HG02678 (cell line): Measurements from ENCODE around the gene BCAR1.
A peak's percentile ranks its signal among the peaks of the same experiment; 100 is the strongest.
"Not testable (repeated sequence)": the region's sequence is repeated elsewhere in the genome, so short reads cannot be mapped to it uniquely, and the experiment has no call there.

Source experiments
- ATAC-seq: cut with Tn5 transposase; IDR thresholded peaks from one replicate; pipeline ENCODE4 v1.9.1; 2021; ENCODE audit warnings: mild to moderate bottlenecking, moderate library complexity; ENCODE audit not compliant: unreplicated experiment

The BCAR1 gene

DNA sequence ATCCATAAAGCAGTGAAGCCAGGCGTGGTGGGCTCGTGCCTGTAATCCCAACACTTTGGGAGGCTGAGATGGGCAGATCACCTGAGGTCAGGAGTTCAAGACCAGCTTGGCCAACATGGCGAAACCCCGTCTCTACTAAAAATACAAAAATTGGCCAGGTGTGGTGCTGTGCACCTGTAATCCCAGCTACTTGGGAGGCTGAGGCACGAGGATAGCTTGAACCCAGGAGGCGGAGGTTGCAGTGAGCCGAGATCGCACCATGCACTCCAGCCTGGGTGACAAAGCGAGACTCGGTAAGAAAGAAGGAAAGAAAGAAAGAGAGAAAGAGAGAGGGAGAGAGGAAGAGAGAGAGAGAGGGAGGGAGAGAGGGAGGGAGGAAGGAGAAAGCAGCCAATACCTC lies 21.2 kb upstream of the BCAR1 start:
- ATAC-seq: not testable (repeated sequence)

DNA sequence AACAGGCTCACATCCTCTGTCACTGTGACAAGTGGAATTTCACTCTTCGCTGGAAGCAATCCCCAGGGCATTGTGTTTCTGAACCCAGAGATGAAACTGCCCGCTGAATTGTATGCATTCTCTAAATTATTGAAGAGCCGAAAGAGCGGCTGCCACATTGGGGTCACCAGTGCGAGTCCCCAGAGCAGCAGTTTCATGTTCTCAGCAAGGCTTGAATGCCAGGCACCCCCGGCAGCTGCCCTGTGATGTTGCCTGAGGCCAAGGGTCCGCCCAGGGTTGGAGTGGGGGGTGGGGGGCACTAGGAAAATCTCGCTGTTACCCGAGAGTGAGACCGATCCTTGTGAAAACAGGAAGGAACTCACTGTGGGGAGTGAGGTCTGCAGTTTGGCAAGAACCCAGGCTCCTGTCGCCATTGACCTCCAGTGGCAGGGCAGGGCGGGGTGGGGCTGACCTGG lies 20.7 kb upstream of the BCAR1 start:
- ATAC-seq: peak; percentile 43

DNA sequence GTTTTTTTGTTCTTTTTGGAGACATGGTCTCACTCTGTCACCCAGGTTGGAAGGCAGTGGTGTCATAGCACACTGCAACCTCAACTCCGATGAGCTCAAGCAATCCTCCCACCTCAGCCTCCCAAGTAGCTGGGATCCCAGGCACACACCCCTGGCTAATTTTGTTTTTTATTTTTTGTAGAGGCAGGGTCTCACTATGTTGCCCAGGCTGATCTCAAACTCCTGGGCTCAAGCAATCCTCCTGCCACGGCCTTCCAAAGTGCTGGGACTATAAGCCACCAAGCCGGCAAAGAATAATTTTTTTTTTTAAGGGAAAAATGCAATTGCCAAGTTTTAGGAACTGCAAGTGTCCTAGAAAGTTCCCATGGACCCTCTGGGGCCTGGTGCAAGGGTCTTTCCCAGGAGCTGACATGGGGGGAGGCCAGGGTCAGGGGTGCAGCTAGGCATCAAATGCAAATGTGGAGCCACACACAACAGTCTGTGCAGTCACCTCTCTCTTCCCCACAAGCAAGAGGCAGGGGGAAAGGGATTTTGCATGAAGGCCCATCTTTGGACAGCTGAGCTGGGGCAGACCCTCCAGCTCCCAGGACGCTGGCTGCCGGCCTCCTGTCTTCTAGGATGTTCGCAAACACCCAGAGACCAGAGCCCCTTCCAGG lies 20.1 kb upstream of the BCAR1 start:
- ATAC-seq: peak; percentile 36

DNA sequence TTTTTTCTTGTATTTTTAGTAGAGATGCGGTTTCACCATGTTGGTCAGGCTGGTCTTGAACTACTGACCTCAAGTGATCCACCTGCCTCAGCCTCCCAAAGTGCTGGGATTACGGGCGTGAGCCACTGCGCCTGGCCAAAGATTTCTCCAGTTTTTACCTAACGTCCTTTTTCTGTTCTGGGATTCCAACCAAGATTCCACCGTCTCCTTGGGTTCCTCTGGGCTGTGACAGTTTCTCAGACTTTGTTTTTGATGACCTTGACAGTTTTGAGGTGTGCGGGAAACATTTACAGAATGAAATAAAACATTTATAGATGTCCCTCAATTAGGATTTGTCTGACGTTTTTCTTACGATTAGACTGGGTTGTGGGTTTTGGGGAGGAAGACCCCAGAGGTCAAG lies 17.9 kb upstream of the BCAR1 start:
- not testable (repeated sequence) for ATAC-seq

DNA sequence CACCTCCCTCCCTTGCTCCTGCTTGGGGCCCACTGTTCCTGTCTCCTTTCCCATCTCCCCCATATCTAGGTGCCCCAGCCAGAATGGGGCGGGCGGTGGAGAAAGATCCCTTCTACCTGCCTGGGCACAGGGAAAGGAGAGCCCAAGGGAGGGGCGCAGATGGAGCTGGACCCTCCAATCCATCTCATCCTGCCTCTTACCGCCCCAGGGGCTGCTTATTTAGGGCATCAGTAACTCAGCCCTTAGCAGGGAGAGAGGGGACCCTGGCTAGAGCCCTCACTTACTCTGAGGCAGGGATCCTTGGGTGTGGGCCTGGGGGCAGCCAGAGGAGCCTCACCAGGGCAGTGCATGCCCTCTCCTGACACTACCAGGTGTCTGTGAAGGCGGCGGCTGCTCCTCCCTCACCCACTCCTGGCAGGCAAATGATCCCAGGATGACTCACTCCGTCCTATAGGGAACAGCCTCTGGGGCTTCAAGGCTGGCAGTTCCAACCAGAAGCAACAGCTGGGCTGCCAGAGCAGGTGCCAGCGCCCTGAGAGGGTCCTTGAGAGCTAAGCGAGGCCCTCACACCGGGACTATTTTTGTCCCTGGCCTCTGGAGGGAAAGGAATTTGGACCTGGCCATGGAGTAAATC lies 16.3 kb upstream of the BCAR1 start:
- no peak for ATAC-seq

DNA sequence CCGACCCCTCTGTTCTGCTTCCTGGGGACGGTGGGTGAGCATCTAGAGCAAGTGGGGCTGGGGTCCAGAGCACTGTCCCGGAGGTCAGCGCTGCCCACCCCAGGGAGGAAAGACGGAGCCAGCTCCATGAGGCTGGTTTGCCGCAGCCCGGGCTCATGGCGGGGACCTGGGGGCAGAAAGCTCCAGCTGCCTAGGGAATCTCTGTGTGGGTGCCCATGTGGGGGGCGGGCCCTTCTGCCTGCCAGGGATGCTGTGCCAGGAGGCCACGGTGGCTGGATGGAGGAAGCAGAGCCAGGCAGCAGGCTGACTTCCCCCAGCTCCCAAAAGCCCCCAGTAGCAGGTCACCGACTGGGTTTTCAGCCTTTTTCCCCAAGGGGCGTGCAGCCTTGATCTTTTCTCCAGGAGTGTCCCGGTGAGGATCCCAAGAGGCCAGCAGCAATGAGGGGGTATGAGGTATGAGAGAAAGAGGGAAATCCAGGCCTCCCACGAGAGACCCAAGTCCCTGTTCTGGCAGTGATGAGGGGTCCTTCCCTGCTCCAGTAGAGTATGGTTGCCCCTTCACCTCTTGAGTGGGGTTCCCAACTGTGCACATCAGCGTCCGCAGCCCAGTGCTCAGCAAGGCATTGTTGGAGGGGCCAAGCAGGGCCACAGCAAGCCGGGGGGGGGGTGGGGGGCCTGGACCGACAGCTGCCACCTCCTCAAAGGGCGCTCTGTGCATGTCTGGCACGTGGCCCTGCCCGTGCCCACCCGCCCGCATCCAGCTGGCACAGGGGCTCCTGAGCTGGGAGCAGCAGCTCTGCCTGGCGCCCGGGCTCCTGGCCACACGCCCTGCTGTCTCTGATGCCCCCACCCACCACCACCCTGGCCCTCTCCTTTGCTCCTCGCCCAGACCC lies 15.6 kb upstream of the BCAR1 start:
- no peak for ATAC-seq

DNA sequence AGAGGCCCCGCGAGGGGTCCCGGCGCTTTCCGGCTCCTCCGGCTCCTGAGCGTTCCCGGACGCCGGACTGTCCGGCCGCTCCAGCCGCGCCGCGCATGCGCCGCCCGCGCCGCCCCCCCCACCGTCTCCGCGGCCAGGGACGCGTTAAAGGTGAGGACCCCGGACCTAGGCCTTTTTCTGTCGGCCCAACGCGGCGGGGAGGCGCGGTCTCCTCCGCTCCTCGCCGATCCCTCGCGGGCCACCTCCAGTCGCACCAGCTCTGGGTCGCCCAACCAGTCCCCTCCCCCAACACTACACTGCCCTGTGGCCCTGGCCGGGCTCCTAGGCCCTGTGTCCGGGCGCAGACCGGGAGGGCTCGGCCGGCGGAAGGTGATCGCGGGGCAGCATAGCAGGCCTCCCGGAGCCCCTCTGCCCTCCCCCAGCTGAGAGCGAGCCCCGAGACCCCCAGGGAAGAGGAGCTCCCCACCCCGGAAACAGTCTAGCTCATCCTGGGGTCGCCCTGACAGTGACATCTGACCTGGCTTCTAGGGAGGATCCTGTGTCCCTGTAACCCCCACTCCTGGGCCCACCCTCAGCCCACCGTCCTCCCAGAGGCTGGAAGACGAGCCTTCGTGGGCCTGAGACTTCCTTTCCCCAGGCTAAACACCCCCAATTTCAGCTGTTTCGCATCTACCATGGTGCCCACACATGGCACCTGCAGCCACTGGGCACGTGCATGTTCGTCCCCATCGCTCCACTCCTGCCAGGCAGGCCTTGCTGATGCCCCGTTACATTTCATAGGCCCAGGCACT lies 14.7 kb upstream of the BCAR1 start:
- ATAC-seq: peak; percentile 69

DNA sequence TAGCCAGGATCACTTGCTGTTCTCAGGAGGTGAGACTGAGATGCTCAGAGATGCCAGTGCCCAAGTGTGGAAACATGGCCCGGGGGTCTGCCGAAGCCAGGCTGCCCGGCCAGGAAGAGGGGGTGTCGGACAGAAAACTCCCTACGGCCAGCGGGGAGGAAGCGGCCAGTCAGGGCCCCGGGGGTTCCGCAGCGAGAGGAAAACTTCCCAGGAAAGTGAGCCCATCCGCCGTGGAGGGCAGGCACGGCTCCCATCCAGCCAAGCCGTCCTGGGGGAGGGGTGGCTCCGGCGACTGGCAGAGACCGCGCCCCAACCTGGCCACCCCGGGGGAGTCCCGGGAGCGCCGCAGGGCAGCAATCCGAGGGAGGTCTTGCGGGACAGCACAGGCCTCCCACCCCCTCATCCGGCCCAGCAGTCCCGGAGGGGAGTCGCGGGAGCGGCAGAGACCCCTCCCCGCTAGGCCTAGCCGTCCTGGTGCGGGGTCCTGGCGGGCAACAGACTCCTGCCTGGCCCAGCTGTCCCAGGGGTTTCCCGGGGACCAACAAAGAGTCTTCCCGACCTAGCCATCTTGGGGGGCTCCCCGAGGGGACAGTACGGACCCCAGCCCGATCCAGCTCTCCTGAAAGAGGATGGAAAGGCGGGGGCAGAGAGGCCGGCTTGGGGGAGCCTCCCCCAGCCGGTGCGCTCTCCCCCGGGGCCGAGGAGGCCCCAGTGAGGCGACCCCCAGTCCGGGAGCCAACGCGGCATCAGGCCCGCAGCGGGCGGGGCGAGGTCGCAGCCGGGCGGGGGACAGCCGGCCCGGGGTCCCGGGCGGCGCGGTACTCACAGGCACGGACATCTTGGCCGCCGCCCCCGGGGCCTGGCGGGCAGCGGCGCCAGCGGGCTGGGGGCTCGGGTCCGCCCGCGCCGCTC lies 13.8 kb upstream of the BCAR1 start:
- ATAC-seq: peak; percentile 25

DNA sequence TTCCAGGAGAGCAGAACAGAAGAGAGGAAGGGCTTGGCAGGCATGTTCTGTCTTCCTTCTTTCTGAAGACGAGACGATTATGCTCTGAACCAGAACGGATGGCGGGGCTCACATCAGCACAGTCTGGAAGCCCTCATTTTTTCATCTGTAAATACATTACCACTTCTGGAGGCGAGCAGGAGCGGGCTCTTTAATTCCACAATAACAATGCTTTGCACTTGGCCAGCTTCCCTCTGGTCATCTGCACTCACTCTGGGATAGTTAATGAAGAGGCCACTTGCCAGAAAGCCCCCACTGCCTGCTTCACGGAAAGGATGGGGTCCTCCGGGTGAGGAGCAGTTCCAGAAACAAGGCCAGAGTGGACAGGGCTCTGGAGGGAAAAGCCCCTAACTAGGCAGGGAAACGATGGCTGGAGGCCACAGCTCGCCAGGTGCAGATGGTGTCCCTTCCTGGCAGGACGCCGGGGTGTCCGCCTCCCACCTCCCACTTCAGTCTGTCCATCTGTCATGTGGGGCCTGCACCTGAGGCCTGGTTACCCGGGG lies 13.1 kb upstream of the BCAR1 start:
- ATAC-seq: no peak

DNA sequence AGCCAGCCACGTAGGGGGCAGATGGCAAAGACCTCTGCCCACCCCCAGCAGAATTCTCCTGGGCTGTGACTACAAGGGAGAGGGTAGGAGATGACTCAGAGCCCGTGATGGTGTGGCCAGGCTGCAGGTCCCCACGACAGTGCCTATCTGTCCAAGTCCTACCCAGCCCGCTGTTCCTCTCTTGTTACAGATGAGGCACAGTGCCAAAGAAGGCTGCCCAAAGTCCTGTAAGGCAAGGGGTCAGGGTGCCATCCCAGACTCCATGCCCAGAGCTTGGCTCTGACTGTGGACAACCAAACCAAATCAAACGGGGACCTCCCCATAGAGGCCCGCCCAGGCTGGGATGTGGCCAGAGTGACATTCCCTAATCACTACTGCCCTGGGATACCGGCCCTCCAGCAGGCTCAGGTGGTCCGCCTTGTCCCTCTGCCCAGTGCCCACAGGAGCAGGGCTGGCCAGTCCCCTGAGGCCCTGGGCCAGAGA lies 12.6 kb upstream of the BCAR1 start:
- ATAC-seq: no peak

DNA sequence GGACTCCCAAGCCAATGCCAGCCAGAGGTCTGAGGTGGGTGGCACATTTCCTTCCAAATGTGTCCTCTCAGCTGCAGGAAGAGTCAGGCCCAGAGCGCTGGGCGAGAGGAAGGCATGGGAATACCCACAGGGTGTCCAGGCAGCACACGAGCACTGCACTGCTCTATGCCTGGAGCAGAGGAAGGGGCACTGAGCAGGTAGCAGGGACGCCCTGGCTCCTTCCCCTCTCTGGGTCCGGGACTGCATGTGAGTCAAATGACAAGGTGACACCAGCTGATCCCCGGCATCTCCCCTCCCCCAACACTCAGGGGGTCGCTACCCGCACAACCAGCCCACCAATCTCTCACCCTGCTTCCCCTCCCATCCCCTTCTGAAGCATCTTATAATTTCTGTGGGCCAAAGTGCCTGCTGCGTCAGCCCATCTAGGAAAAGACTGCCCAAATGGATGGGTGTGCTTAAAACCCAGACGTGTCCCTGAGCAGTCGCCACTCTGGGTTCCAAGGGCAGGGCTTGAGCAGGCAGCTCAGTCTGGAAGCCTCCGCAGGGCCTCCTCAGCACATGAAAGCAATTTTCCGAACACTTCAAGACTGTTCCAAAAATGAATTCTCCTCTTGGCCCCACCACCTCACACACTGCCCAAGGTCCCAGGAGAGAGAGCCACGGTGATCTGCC lies 12.0 kb upstream of the BCAR1 start:
- ATAC-seq: no peak

DNA sequence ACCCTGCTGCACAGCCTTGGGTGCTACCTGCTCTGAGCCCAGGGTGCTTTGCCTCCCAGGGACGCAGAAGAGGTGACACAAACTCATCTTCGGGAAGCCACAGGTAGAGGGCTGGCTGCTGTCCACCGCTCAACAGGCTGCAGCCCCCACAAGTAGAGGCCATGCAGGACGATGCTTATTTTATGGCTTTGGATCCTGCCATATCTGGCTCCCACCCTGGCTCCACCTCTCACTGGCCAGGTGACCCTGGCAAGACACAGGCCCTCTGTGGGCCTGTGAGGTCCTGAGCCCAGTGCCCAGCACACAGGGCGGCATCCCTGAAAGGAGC lies 11.3 kb upstream of the BCAR1 start:
- ATAC-seq: no peak

DNA sequence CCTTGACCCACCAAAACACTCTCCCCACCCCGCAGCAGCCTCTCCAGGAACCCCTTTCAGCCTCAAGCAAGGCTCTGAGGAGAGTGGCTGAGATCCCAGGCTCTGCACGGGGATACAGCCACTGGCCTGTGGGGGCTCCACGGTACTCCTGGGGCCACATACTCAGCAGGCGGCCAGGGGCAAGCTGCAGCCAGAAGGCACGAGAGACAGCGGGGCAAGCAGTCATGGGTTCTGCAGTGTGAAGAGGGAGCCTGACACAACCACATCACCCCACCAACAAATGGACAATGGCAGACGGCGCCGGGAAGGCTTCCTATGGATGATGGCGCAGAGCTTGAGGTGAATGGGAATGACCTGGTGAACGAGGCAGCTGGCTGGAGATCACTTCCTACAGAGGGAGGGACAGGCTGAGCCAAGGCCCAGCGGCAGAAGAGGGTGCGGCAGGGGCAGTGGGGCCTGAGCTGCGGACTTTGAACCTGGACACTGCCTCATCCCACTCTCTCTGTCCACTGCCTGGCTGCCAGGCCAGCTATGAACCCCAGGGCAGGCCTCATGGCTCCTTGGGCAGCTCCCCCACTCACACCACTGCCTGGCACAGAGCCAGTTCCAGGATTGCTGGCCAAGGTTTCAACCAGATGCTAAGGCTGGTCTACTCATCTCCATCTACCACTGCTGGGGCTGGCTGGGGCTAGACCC lies 10.8 kb upstream of the BCAR1 start:
- no peak for ATAC-seq

DNA sequence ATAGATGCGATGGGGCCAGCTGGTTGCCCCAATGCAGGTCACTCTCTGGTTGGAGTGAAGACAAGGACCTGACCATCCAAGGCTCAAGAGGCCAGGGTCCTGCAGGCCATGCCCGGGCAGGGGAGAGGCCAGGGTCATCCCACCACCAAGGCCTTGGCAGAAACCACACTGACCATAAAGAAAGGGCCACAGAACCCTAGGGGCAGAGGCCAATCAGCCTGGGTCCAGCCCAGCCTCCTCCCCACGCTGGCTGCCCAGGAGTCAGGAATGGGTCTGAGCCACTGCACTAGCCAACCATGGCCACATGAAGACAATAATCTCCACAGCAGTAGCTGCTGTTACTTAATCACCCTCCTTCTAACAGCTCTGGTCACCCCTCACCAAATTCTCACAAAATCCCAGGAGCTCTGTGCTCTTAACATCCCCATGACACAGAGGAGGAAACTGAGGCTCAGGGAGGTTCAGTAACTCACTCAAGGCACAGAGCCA lies 10.2 kb upstream of the BCAR1 start:
- no peak for ATAC-seq

DNA sequence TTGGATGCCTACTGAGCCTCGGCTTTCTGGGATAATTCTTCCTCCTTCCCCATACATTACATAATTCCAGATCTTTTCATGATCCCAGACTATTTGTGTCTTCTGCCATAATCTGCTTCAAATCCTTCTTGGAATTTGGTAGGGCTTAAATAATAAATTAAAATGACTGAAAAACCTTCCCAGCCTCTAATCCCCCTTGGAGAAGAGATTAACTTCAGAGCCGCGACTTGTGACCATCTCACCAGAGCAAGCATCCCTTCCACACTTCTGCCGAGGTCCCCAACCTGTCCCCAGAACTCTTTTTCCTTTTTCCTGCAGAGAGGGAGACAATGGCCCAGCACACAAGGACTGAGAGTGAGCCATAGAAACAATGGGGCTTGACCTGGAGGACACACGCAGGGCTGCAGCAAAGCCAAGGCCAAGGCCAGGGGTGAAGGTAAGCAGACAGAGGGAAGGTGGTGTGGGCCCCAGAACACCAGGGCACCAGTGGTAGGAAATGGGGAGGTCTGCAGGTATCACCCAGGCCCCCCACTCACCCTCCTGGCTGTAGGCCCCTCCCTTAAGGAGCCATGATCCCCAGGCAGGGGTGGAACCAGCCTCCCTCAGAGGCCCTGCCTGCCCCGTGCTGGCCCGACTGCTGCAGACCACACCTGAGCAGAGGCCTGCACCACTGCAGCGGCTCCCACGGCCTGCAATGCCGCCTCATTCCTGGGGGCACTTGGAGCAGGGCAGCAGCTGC lies 9.6 kb upstream of the BCAR1 start:
- no peak for ATAC-seq

DNA sequence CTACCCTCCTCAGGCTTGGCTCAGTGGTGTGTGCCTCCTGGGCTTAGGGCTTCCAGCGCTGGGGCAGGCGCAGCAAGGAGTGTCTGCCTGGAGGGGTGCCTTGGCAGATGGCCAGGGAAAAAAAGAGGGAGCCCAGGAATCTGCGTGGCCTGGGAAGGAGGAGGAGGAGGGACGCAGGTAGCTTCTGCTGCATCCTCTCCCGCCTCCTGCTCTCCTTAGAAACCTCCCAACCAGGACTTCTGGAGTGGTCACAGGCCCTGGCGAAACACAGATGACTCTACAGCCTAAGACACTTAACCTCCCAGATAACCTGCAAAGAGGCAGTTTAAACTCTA lies 7.3 kb upstream of the BCAR1 start:
- ATAC-seq: no peak

DNA sequence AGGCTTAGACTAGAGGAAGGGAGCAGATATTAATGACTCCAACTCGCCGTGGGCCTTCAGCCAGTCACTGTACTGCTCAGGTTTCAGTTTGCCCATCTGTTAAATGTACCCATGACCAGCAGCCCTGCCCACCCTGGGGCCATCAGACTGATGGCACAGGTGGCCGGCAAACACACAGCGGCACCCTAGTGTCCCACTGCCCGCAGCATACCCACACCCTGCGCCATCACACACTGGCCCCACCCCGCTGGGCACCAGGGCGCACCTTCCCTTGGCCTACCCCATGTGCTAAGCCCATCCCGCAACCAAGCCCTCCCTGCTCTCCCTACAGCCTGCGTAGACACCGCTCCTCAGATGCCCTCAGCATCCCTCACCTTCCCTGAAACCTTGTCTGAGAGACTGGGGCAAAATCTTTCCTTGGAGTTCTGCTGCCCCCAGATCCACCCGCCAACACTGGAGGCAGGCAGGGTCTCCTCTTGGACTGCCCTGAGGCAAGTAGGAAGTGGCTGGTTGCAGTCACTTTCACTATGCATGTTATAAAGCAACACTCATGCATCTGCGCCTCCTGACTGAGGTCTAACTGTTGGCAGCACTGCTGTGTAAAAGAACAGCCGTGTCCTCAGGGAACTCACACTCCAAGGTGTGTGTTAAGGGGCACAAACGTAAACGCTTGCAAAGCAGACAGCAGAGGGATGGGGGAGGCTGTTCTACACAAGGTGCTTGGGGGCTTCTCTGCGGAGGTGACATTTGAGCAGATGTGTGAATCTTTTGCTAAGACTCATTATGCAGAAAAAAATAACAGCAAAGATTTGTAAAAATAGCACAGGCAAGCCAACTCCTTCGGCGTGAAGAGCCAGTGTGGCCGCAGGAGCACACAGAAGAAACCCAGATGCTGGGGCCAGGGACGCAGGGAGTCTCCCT lies 6.7 kb upstream of the BCAR1 start:
- ATAC-seq: no peak
